Panc1 (cell line): ENCODE data around the gene GBP6.

Source experiments
- CTCF ChIP-seq: fragments of 450-650 bp; IDR thresholded peaks from 2 replicates; pipeline ENCODE4 v1.5.1; 2017; ENCODE audit warnings: mild to moderate bottlenecking
- POLR2AphosphoS5 ChIP-seq: IDR thresholded peaks from 2 replicates; pipeline ENCODE4 v1.6.1; 2012; ENCODE audit warnings: mild to moderate bottlenecking, low read depth, low read length, moderate library complexity
- REST ChIP-seq, 2 experiments: IDR thresholded peaks; 2 replicates each; pipeline ENCODE4 v1.6.1; 2011 to 2012; ENCODE audit warnings: low read depth in 2 of 2, control low read depth in 1 of 2, low read length in 1 of 2, mild to moderate bottlenecking in 1 of 2, moderate library complexity in 1 of 2; ENCODE audit not compliant: insufficient read depth in 1 of 2
- SIN3A ChIP-seq: IDR thresholded peaks from 2 replicates; pipeline ENCODE4 v1.6.1; 2012; ENCODE audit warnings: low read depth, mild to moderate bottlenecking, low read length, moderate library complexity, borderline replicate concordance; ENCODE audit not compliant: insufficient read depth

GRCh38 chr1:89350298-89350697 lies 13.6 kb upstream of the GBP6 start:
- TF ChIP-seq SIN3A = no peak
- TF ChIP-seq CTCF = no peak
- TF ChIP-seq POLR2AphosphoS5 = no peak
- TF ChIP-seq REST (IDR thresholded peaks at IDR 0.05; ENCODE audit: insufficient read depth in 1 of 2, low read depth in 2 of 2, low read length in 1 of 2) = no peak
